HG03432 (cell line): ENCODE data around the gene CALHM6.
"Not testable (repeated sequence)": the region's sequence is repeated elsewhere in the genome, so short reads cannot be mapped to it uniquely, and the experiment has no call there.

Experiments used
- ATAC-seq: cut with Tn5 transposase; IDR thresholded peaks from one replicate; pipeline ENCODE4 v1.9.1; 2021; ENCODE audit warnings: mild to moderate bottlenecking, moderate library complexity; ENCODE audit not compliant: unreplicated experiment

Gene CALHM6

DNA sequence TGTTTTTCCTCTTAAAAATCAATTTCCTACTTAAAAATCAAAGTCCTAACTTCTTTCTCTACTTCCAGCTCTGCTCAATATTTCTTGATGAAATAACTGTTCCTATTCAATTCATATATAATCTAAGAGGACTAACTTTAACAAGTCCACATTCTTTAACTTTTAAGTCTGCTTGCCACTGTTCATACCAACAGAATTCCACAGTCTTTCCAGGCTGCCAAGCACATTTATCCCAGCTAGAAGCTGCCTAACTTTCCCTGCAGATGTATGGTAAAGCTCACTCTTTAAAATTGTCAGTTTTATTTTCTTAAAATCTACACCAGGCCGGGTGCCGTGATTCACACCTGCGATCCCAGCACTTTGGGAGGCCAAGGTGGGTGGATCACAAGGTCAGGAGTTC is 11.5 kb downstream of the CALHM6 start:
- ATAC-seq: no peak

GRCh38 chr6:116475141-116475540 is 14.0 kb downstream of the CALHM6 start:
- no peak for ATAC-seq

GRCh38 chr6:116476002-116476678 is 15.0 kb downstream of the CALHM6 start:
- ATAC-seq: peak; percentile 100

DNA sequence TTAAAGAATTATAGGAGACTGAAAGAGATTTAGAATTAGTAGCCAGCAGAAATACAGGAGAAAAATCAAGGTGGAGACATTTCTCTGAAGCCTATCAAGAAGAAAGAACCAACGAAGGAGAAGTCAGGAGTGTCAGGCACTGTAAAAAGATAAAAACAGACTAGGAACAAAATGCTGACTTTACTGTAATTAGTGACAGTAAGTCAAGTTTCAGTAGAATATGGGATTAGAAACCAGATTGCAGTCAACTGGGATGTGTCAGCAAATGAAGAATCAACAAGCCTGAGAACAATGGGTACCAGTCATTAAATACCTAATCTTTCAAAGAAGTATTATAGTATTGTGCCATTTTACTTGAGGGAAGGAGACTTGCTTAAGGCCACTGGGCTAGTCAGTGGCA is 21.6 kb downstream of the CALHM6 start:
- no peak for ATAC-seq

- ATAC-seq: no peak
Measured at GRCh38 chr6:116483616-116484015, 22.4 kb downstream of the CALHM6 start.

GRCh38 chr6:116485559-116486184 is 24.5 kb downstream of the CALHM6 start:
- no peak for ATAC-seq

DNA sequence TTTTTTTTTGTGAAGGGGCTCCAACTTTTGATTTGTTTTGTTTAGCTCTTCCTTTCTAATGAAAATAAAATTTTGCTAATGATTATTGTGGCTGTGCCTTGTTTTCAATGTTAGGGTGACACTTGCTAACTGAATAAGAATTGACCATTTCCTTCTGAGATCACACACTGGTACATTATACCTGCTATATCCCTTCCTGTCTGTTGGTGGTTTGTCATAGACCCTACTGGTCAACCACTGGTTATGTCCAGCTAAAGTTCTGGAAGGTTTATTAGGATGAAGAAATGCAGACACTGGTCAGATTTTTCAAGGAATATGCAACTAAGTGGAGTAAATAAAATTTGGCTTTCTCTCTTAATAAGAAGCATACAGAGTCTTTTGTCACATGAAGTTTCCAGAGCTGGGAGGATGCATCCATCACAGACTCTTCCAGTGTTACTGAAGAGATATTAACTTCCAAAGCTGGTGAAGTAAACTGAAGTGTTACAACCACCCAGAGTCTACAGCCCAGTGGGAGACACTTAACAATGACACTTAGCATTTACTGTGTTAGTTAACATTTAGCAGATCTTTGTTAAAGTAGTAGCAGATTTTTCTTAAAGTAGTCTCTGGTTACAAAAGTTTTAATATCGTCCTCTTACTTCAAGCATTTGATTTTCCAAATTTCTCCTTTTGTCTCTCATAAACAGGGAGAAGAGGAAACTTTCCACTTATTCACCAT is 30.6 kb downstream of the CALHM6 start:
- no peak for ATAC-seq

- no peak for ATAC-seq
Measured at GRCh38 chr6:116492331-116493067, 31.3 kb downstream of the CALHM6 start.

DNA sequence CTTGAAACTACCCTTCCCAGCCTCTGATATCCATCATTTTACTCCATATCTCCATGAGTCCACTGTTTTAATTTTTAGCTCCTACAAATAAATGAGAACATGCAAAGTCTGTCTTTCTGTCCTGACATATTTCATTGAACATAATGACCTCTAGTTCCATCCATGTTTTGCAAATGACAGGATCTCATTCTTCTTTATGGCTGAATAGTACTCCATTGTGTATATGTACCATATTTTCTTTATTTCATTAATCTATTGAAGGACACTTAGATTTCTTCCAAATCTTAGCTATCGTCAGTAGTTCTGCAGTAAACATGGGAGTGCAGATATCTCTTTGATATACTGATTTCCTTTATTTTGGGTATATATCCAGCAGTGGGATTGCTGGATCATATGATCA is 34.0 kb downstream of the CALHM6 start:
- not testable (repeated sequence) for ATAC-seq

GRCh38 chr6:116497113-116497676 is 36.0 kb downstream of the CALHM6 start:
- no peak for ATAC-seq

DNA sequence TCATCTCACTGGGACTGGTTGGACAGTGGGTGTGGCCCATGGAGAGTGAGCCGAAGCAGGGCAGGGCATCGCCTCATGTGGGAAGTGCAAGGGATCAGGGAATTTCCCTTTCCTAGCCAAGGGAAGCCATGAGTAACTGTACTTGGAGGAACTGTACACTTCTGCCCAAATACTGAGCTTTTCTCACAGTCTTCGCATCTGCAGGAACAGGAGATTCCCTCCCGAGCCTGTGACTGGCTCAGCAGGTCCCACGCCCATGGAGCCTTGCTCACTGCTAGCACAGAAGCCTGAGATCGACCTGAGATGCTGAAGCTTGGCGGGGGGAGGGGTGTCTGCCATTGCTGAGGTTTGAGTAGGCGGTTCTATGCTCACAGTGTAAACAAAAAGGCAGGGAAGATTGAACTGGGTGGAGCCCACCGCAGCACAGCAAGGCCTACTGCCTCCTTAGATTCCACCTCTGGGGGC is 39.8 kb downstream of the CALHM6 start:
- ATAC-seq: no peak

DNA sequence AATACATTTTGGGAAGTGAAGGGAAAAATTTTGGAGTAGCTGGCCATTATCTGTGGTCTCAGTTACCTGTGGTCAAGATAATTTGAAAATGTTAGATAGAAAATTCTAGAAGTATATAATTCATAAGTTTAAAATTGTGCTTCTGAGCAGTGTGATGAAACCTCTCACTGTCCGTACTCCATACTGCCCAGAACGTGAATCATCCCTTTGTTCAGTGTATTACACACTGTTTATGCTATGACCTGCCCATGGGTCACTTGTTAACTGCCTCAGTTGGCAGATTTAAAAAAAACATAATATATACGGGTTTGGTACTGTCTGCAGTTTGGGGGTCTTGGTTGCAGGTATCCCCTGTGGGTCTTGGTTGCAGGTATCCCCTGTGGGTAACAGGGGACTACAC is 46.1 kb downstream of the CALHM6 start:
- ATAC-seq: no peak

GRCh38 chr6:116508527-116508926 is 47.4 kb downstream of the CALHM6 start:
- ATAC-seq: no peak

- ATAC-seq: no peak
Measured at GRCh38 chr6:116511424-116512110, 50.4 kb downstream of the CALHM6 start, which contains the start of gene CALHM5. TSS of gene CALHM5 (plus strand) at chr6:116511639. CDS start at chr6:116511697, 58 bp downstream.

GRCh38 chr6:116512111-116512559 is 51.0 kb downstream of the CALHM6 start:
- peak; percentile 88 for ATAC-seq

DNA sequence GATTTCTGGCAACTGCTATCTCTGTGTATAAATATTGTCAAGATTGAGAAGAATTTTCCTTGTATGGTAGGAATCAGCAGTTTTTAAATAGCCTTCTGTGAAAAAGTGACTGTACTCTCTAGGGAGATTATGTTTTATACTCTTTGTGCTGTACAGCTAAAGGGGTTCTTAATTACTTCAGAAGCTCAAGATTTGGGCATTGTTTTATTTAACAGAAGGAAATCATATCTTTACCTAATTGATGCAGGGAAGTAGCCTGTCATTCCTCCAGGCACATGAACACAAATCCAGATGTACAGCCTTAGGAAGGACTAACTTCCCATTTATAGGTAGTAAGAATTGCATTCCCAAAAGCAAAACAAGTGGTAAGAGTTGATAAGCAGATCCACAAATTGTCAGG is 51.6 kb downstream of the CALHM6 start:
- ATAC-seq: no peak
